GM18505 (cell line): ENCODE measurements around the gene SERPINB13.

Source experiments
- ATAC-seq: cut with Tn5 transposase; IDR thresholded peaks from one replicate; pipeline ENCODE4 v1.9.1; 2021; ENCODE audit not compliant: unreplicated experiment
- POLR2A ChIP-seq: IDR thresholded peaks from 4 replicates; pipeline ENCODE4 v1.6.1; 2011; ENCODE audit warnings: borderline replicate concordance; ENCODE audit not compliant: insufficient read depth, insufficient read length; ENCODE audit errors: extremely low read depth

SERPINB13 gene

DNA sequence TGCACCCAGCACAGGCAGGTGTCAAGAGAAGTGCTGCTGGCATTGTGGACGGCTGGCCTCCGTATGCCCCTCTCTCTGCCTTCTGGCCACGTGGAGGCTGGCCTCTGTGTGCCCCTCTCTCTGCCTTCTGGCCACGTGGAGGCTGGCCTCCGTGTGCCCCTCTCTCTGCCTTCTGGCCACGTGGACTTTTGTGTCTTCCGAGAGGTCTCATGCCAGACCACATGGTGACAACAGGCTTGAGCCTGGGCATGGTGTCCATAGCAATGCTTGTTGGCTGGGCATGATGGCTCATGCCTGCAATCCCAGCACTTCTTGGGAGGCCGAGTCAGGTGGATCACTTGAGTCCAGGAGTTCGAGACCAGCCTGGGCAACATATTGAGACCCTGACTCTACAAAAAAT lies 19.3 kb upstream of the SERPINB13 start:
- ATAC-seq: no peak
- TF ChIP-seq POLR2A: no peak

DNA sequence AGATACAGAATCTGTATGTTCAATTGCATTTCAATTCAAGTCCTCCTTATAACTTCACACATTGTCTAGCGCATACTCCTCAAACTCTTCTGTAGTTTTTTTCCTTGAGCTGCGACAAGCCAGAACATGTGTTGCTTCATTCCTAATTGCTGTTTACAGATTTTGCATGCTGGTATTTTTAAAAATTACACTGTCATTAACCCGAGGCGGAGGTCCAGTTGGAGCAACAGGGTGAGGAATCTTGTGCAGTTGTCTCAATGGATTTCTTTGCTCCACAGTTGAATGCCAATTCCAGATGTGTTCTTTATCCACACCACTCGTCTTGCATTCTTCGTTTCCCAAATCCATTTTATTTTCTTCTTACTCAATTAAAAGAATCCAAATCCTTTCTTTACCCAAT lies 16.4 kb upstream of the SERPINB13 start:
- no peak for ATAC-seq
- no peak for TF ChIP-seq POLR2A

DNA sequence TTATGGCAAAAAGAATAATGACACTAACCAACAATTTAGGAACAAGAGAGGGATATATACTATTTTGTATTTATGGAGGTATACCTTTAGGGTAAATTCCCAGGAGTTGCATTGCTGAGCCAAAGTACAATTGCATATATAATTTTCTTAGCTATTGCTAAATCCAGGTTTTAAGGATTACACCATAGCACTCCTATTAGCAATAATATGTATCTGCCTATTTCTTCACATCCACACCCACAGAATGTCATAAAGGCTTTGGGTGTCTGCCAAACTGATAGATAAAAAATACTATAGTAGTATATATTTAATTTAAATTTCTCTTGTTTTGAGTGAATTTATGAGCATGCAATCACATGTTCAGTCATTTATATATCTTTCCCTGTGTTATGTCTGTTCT lies 11.5 kb upstream of the SERPINB13 start:
- no peak for ATAC-seq
- TF ChIP-seq POLR2A: no peak

DNA sequence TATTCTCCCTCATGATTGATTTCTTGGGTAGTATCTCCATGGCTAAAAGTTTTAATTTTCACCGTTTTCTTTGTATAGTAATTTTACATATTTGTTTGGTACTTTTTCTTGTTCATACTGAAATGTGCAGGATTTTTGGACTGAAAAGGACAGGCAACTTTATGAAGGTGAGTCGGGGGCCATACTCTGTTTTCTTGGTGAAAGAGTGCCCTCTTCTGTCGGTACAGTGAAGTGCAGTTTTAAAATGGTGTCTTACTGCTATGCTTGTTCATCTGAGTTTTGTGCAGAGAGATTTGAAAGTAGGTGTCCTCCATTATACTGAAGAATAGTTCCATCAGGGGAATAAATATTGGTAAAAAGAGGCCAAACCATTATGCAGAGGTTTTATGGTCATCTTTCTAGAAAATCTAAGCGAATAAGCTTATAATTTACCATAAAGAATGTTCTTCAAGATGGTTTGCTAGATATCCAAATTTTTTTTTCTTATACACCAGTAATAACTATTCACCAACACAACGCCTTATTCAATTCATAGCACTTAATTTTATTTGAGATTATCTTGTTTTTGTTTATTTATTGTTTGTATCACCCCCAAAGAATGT lies 8.7 kb upstream of the SERPINB13 start:
- ATAC-seq: no peak
- no peak for TF ChIP-seq POLR2A

DNA sequence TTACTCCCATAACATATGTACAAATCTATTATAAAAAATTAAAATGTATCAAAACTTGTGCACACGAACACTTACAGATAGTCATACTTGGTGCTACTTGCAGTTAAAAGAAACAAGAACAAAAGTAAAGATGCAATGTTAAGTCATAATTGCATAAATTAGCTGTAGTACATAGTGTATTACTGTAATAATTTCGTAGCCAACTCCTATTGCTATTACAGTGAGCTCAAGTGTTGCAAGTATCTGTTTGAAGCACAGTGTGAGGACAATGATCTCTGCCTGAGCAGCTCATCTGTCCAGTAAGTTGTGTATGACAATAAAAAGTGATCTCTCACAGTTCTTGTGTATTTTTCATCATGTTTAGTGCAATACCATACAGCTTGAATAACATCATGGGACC lies 7.5 kb upstream of the SERPINB13 start:
- no peak for TF ChIP-seq POLR2A
- ATAC-seq: no peak

DNA sequence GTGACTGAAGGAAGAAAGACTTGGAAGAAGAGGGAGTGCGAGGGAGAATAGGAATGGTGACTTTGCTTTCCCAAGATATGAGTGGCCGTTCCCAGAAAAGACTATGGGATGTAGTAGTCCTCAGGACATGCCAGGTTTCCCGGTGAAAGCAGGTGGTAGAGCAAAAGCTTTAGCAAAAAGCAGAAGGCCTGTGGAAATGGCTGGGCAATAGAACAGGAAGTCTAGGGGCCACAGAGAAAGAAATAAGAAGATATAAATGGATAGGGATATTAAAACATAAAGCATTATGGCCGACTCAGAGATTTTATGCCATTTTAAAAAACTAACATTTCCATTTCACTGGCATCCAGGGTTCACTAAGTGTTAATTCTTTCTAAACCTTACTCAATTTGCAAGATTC lies 1.2 kb upstream of the SERPINB13 start:
- no peak for TF ChIP-seq POLR2A
- no peak for ATAC-seq

DNA sequence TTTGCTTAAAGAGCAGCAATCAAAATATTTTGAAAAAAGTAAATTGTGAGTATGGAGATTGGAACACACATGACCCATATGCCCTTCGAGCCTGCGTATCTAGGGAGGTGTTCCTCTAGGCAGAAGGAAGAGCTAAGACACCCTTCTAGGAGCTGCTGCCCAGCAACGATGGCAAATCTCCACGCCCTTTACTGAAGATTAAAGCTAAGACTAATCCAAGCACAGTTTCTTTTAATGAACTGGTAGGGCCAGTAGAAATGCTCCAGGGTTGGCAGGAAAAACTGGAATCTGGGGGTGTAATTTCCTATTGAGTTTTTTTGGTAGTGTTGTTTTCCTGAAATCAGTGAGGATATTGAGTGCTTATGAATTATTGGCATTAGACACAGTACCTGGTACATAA lies 712 bp upstream of the SERPINB13 start:
- no peak for ATAC-seq
- no peak for TF ChIP-seq POLR2A

DNA sequence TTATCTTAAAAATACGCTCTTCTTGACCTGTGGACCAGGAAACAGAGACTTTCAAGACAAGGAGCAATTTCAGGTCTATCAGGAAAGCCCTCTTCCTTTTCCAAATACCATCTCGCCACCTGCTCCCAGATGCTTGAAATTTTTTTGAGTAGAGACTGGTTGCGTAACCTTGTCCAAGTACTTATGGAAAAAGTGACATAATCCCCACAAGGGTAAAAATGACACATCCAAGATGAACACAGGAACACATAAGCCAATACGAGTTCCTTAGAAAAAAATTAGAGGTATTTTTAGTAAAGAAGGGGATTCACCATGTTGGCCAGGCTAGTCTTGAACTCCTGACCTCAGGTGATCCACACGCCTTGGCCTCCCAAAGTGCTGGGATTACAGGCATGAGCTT lies 1.8 kb downstream of the SERPINB13 start:
- TF ChIP-seq POLR2A: no peak
- ATAC-seq: no peak

DNA sequence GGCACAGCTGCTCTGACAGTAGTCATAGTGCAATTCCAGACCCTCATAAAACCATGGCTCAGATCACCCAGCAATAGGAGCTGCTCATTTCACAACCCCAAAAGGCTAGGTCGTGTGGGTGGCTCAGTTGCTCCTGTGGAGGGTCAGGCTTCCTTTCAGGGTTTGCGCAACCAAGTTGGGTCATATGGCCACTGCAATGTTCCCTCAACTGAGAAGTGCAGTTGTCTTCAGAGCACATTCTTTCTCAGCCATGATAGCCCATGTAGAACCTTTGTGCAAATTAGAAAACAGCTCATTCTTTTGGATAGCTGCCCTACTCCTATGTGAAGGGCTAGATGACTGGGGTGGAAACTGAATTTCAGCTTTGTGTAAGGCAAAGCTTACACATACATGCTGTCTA lies 3.2 kb downstream of the SERPINB13 start:
- no peak for ATAC-seq
- no peak for TF ChIP-seq POLR2A

DNA sequence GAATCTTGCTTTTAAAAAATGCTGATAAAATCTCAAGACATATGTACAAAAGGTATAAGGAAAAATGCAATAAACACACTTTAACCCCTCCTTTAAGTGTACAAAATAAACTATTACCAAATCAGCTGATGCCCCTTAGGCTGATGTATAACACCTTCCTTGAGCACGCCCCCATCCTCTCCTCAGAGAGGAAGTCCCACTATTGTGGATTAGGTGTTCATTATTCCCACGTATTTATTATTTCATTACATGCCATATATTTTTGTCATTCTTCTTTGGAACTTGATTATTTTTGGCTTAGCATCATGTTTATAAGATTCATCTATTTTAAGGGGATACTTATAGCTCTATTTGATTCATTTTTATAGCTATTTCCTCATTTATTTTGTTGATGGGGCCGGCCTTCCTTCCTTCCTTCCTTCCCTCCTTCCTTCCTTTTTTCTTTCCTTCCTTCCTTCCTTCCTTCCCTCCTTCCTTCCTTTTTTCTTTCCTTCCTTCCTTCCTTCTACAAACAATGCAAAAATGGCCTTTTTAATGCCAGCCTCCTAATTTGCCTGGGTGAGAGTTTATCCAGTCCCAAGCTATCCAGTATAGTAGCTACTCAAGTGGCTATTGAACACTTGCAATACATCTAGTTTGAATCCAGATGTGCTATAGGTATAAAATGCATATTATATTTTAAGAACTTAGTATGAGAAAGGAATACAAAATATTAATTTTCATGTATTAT lies 4.0 kb downstream of the SERPINB13 start:
- no peak for ATAC-seq

DNA sequence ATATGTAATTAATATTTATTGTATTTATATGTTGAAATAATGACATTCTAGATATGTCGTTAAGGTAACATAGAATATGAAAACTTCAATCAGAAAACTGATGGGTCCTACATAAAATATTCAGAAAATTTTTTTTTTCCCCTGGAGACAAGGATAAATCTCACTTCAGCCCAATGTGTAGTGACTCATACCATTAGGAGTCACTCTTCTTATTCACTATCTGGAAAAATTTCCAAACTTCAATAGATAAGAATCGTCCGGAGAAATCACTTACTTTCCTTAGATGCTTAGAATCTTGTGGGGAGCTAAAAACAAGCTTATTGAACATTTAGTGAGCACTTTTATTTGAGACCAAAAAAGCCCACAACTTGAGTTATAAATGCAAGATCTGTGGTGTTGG lies 4.6 kb downstream of the SERPINB13 start:
- no peak for ATAC-seq

More for the DNA sequence above, 4.0 kb downstream of the SERPINB13 start:
- TF ChIP-seq POLR2A: no peak

DNA sequence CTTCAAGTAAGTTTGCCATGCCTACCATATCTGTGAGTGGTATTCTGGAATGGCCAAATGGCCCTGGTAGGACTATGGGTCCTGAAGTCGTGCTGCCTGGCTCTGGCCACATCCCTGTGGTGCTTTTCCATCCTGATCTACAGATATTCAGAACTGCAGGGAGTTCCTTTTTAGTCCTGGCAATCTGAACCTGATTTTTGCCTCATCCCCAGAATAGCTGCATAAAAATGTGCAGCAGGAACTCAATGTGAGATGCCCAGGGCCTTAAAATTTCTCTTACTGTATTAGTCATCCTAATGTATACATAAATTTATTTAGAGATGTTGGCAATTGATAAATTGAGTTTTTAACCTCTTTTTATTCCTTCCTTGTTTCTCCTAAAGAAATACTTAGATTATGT lies 5.3 kb downstream of the SERPINB13 start:
- ATAC-seq: no peak
- no peak for TF ChIP-seq POLR2A

More for the DNA sequence above, 4.6 kb downstream of the SERPINB13 start:
- no peak for TF ChIP-seq POLR2A

DNA sequence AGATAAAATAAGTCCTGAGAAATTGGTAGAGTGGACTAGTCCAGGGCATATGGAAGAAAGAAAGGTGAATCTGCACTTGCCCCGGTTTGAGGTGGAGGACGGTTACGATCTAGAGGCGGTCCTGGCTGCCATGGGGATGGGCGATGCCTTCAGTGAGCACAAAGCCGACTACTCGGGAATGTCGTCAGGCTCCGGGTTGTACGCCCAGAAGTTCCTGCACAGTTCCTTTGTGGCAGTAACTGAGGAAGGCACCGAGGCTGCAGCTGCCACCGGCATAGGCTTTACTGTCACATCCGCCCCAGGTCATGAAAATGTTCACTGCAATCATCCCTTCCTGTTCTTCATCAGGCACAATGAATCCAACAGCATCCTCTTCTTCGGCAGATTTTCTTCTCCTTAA lies 9.8 kb downstream of the SERPINB13 start:
- ATAC-seq: no peak
- no peak for TF ChIP-seq POLR2A

DNA sequence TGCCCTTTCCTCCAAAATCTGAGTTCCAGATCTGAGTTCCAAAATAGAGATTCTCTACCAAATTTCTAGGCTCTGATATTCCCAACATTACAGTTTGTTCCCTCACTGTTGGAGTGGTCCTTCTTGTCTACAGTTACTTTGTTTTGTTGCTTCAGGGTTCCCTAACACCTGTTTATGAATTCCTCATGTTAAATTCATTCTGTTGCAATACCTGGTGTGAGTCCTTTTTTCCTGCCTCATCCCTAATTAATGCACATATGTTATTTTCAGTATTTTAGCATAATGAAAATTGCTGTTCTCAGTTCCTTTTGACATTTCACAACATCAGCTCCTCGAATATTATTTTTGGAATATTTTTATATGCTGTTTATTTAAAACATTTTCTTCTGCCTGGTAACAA lies 16.2 kb downstream of the SERPINB13 start:
- TF ChIP-seq POLR2A: no peak
- no peak for ATAC-seq
